Brain microvascular endothelial cell (primary cell): ENCODE measurements around the gene F5.

ENCODE experiments used
- DNase-seq: peaks from one replicate; pipeline ENCODE4 v3.0.0-alpha.2; 2020
- H3K27ac ChIP-seq: fragments of 250-450 bp; sonication (Bioruptor Pico); 2 replicates; pipeline ENCODE4 v1.5.1; 2020; ENCODE audit warnings: mild to moderate bottlenecking, moderate library complexity
- H3K27me3 ChIP-seq: fragments of 250-450 bp; sonication (Bioruptor Pico); replicated peaks from 2 replicates; pipeline ENCODE4 v1.5.1; 2020; ENCODE audit warnings: mild to moderate bottlenecking
- H3K36me3 ChIP-seq: fragments of 250-450 bp; sonication (Bioruptor Pico); replicated peaks from 2 replicates; pipeline ENCODE4 v1.5.1; 2020; ENCODE audit warnings: mild to moderate bottlenecking
- H3K4me3 ChIP-seq: 2 replicates; pipeline ENCODE4 v1.5.1; 2011; ENCODE audit warnings: low read depth, mild to moderate bottlenecking, control low read depth, low read length, moderate library complexity
- in situ Hi-C: cut with HindIII; loops from 2 replicates; pipeline ENCODE4 v1.10.0; 2017; ENCODE audit warnings: low sequenced_read_pairs, low pct_ligation_motif_present
- TF ChIP-seq, protein P1 (sequence below): IDR thresholded peaks from 2 replicates; pipeline ENCODE4 v1.5.1; 2011; ENCODE audit warnings: low read depth, mild to moderate bottlenecking, moderate library complexity, low read length, control low read depth, inconsistent platforms; ENCODE audit errors: missing control alignments

F5 gene

GRCh38 chr1:169601096-169601881 is 15.0 kb upstream of the F5 start:
- no peak overlapping the region for H3K4me3 ChIP-seq
- no peaks in the 10 kb centered on the region for H3K36me3 ChIP-seq
- no peak for DNase-seq
- no peak overlapping the region for H3K27ac ChIP-seq
- in situ Hi-C loops = no loop called here
- H3K27me3 ChIP-seq = no peaks in the 10 kb centered on the region
- TF ChIP-seq, protein P1, sequence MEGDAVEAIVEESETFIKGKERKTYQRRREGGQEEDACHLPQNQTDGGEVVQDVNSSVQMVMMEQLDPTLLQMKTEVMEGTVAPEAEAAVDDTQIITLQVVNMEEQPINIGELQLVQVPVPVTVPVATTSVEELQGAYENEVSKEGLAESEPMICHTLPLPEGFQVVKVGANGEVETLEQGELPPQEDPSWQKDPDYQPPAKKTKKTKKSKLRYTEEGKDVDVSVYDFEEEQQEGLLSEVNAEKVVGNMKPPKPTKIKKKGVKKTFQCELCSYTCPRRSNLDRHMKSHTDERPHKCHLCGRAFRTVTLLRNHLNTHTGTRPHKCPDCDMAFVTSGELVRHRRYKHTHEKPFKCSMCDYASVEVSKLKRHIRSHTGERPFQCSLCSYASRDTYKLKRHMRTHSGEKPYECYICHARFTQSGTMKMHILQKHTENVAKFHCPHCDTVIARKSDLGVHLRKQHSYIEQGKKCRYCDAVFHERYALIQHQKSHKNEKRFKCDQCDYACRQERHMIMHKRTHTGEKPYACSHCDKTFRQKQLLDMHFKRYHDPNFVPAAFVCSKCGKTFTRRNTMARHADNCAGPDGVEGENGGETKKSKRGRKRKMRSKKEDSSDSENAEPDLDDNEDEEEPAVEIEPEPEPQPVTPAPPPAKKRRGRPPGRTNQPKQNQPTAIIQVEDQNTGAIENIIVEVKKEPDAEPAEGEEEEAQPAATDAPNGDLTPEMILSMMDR = peak; percentile 30

GRCh38 chr1:169595764-169596711 is 9.8 kb upstream of the F5 start:
- no peaks in the 10 kb centered on the region for H3K36me3 ChIP-seq
- TF ChIP-seq, protein P1 = no peak
- no peak overlapping the region for H3K27ac ChIP-seq
- H3K27me3 ChIP-seq = no peaks in the 10 kb centered on the region
- in situ Hi-C loops = no loop called here
- peak; percentile 44 for DNase-seq
- no peak overlapping the region for H3K4me3 ChIP-seq

- H3K4me3 ChIP-seq = no peak overlapping the region
Observed at GRCh38 chr1:169594391-169594790, 8.1 kb upstream of the F5 start.

GRCh38 chr1:169590932-169591331 is 4.7 kb upstream of the F5 start:
- in situ Hi-C loops = no loop called here
- no peaks in the 10 kb centered on the region for H3K27me3 ChIP-seq
- no peak for DNase-seq
- TF ChIP-seq, protein P1 = no peak
- no peaks in the 10 kb centered on the region for H3K36me3 ChIP-seq
- H3K4me3 ChIP-seq = no peak overlapping the region
- no peak overlapping the region for H3K27ac ChIP-seq

More at GRCh38 chr1:169594391-169594790, 8.1 kb upstream of the F5 start:
- DNase-seq = no peak
- H3K27ac ChIP-seq = no peak overlapping the region
- in situ Hi-C loops = no loop called here
- TF ChIP-seq, protein P1 = no peak
- H3K27me3 ChIP-seq = no peaks in the 10 kb centered on the region
- H3K36me3 ChIP-seq = no peaks in the 10 kb centered on the region

DNA sequence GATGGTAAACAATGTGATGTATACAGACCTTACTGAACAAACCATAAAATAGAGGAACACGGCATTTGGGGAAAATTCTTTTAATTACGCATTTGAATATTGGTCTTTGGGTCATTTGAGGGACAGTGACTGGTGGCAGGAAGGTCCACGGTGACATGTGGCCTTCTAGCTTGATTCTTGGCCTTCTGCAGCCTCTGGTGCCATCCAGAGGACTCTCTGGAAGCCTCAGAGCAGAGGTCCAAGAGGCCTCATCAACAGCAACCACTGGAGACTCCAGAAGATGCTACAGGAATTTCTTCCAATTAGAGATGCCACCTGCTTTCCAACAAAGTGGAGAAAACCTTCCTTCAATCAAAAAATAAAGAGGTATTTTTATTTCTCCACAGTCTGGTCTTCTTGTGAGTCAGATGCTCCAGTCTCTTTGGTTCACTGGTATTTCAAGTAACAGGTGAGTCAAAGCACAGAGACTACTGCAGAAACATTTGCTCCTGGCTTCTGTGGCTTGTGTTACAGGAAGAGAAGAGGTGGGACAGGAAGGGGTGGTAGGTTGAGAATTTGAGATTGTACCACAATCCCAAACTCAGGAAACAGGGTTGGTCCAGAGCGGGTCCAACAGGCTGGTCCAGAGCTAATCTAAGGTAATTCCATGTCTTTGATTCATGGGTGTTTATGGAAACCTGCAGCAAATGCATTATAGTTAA is 2.7 kb upstream of the F5 start:
- H3K27ac ChIP-seq = no peak overlapping the region
- H3K4me3 ChIP-seq = no peak overlapping the region
- TF ChIP-seq, protein P1 = no peak
- H3K36me3 ChIP-seq = no peaks in the 10 kb centered on the region
- DNase-seq = no peak
- in situ Hi-C loops = no loop called here
- H3K27me3 ChIP-seq = peaks cover 2% of the 10 kb centered on the region
